GM12878 (cell line): ENCODE results near the gene FGF11. TPM values are rescaled to one million over a fixed set of nuclear protein-coding genes. Genes with fewer than 3 reads are reported as not detected.

Experiments used
- ATAC-seq: fragments of 200-7000 bp; cut with Tn5 transposase; 3 replicates; pipeline ENCODE4 v1.9.1; 2020; ENCODE audit warnings: mild to moderate bottlenecking, moderate library complexity
- BruUV-seq: library from RNA; stranded (reverse); fragments of 400-500 nt; replicated peaks from 2 replicates; lab custom pipeline; 2021; lab: Mats Ljungman, UMichigan
- CTCF ChIA-PET: fragments of 300-600 bp; sonication (Branson Sonifier 250); formaldehyde crosslinking; extraction: SDS; loops from one replicate; lab custom pipeline; 2021; ENCODE audit warnings: inconsistent platforms; lab: Yijun Ruan, JAX
- POLR2A ChIA-PET: fragments of 350-600 bp; formaldehyde crosslinking; extraction: SDS; loops from one replicate; lab custom pipeline; 2021; ENCODE audit warnings: inconsistent platforms; lab: Charles Lee
- RAD21 ChIA-PET: fragments of 300-600 bp; sonication (Branson Sonifier 250); formaldehyde crosslinking; loops from one replicate; lab custom pipeline; 2023; ENCODE audit warnings: antibody characterized with exemption; ENCODE audit not compliant: unreplicated experiment; lab: Charles Lee
- SMC1A ChIA-PET: fragments of 300-600 bp; sonication (Branson Sonifier 250); formaldehyde crosslinking; loops from one replicate; lab custom pipeline; 2023; ENCODE audit not compliant: unreplicated experiment, uncharacterized antibody; lab: Charles Lee
- DNase-seq: peaks from one replicate; pipeline ENCODE4 v3.0.0-alpha.2; 2011; ENCODE audit warnings: low read depth, low spot score
- FAIRE-seq: peaks from 3 replicates; lab custom pipeline; 2011; peaks lifted over from hg19 to GRCh38; lab: Jason Lieb, UNC
- H2AFZ ChIP-seq: 2 replicates; pipeline ENCODE4 v1.6.0; 2011; ENCODE audit warnings: low read depth, low read length, control low read depth; ENCODE audit not compliant: control insufficient read depth
- H3K27ac ChIP-seq: 2 replicates; pipeline ENCODE4 v1.5.1; 2011; ENCODE audit warnings: control low read depth; ENCODE audit not compliant: control insufficient read depth, insufficient read depth
- H3K27me3 ChIP-seq, 2 experiments: replicated peaks in 1 of 2; 2 replicates each; pipeline versions ENCODE4 v1.6.0 to v1.6.1; 2011; ENCODE audit warnings: low read length in 1 of 2; ENCODE audit not compliant: control insufficient read depth in 2 of 2, insufficient read depth in 2 of 2
- H3K36me3 ChIP-seq, 2 experiments: 2 replicates each; pipeline ENCODE4 v1.5.1; 2011; ENCODE audit warnings: low read length in 1 of 2; ENCODE audit not compliant: control insufficient read depth in 2 of 2, insufficient read depth in 2 of 2
- H3K4me1 ChIP-seq: 2 replicates; pipeline ENCODE4 v1.6.1; 2011; ENCODE audit warnings: mild to moderate bottlenecking, low read length, moderate library complexity, mixed read lengths; ENCODE audit not compliant: control insufficient read depth, insufficient read depth
- H3K4me2 ChIP-seq: 2 replicates; pipeline ENCODE4 v1.6.0; 2011; ENCODE audit warnings: control low read depth; ENCODE audit not compliant: control insufficient read depth, insufficient read depth
- H3K4me3 ChIP-seq: fragments of 200-600 bp; sonication (generic); 2 replicates; pipeline ENCODE4 v1.5.1; 2016
- H3K79me2 ChIP-seq: 2 replicates; pipeline ENCODE4 v1.6.0; 2011; ENCODE audit warnings: low read length; ENCODE audit not compliant: control insufficient read depth, insufficient read depth
- H3K9ac ChIP-seq: 2 replicates; pipeline ENCODE4 v1.8.0; 2011; ENCODE audit warnings: low read length, control low read depth, mixed read lengths; ENCODE audit not compliant: control insufficient read depth, insufficient read depth
- H3K9me3 ChIP-seq: replicated peaks from 3 replicates; pipeline ENCODE4 v1.5.1; 2011; ENCODE audit warnings: mild to moderate bottlenecking, low read length; ENCODE audit not compliant: control insufficient read depth, insufficient read depth
- H4K20me1 ChIP-seq: 2 replicates; pipeline ENCODE4 v1.6.0; 2011; ENCODE audit not compliant: control insufficient read depth, insufficient read depth
- ATF2 ChIP-seq: IDR thresholded peaks from 2 replicates; pipeline ENCODE4 v1.6.1; 2012; ENCODE audit warnings: low read length, inconsistent platforms
- EED ChIP-seq: sonication (generic); IDR thresholded peaks from 2 replicates; pipeline ENCODE4 v1.6.1; 2016; ENCODE audit warnings: antibody characterized with exemption, low read depth
- KLF5 ChIP-seq: fragments of 450-650 bp; IDR thresholded peaks from 2 replicates; pipeline ENCODE4 v1.6.1; 2014; ENCODE audit warnings: mild to moderate bottlenecking; ENCODE audit not compliant: partially characterized antibody
- NFIC ChIP-seq: IDR thresholded peaks from 2 replicates; pipeline ENCODE4 v1.6.1; 2012; ENCODE audit warnings: low read depth, mild to moderate bottlenecking, inconsistent platforms, low read length, moderate library complexity
- PAX5 ChIP-seq: IDR thresholded peaks from 2 replicates; pipeline ENCODE4 v1.6.1; 2011; ENCODE audit warnings: low read depth, low read length, borderline replicate concordance
- POU2F2 ChIP-seq: IDR thresholded peaks from 3 replicates; pipeline ENCODE4 v1.6.1; 2011; ENCODE audit warnings: low read depth, mild to moderate bottlenecking, low read length, borderline replicate concordance
- RCOR1 ChIP-seq: conservative IDR thresholded peaks from 2 replicates; pipeline ENCODE4 v1.6.1; 2012; ENCODE audit warnings: low read depth, low read length, improper control_type of control experiment
- SMAD5 ChIP-seq: IDR thresholded peaks from 2 replicates; pipeline ENCODE4 v1.6.1; 2016; ENCODE audit warnings: antibody characterized with exemption, low read depth
- STAT3 ChIP-seq: IDR thresholded peaks from 2 replicates; pipeline ENCODE4 v1.6.1; 2011; ENCODE audit warnings: low read depth, low read length, improper control_type of control experiment
- TCF3 ChIP-seq: IDR thresholded peaks from 2 replicates; pipeline ENCODE4 v1.6.1; 2012; ENCODE audit warnings: low read depth, mild to moderate bottlenecking, low read length, borderline replicate concordance; ENCODE audit not compliant: insufficient read depth
- ZBTB33 ChIP-seq: fragments of 450-650 bp; IDR thresholded peaks from 2 replicates; pipeline ENCODE4 v1.6.1; 2017; ENCODE audit warnings: mild to moderate bottlenecking
- ZNF274 ChIP-seq: IDR thresholded peaks from one replicate; pipeline ENCODE4 v1.8.0; 2011; ENCODE audit not compliant: insufficient read length, insufficient read depth
- WGBS: methylation state at CpG from one replicate; pipeline ENCODE4 v1.1.6; 2016; ENCODE audit warnings: low lambda C conversion rate; ENCODE audit not compliant: insufficient replicate concordance, insufficient coverage; ENCODE audit errors: missing lambda C conversion rate; 5-methylcytosine and 5-hydroxymethylcytosine counted together
- in situ Hi-C: fragments of 300-500 bp; cut with MboI; formaldehyde crosslinking; loops from 9 replicates; pipeline ENCODE4 v1.14.3; 2018; ENCODE audit warnings: mixed read lengths
- intact Hi-C: fragments of 100-400 bp; cut with micrococcal nuclease; formaldehyde crosslinking; loops from one replicate; pipeline ENCODE4 v1.14.2; 2022; ENCODE audit not compliant: unreplicated experiment
- polyA plus RNA-seq, 11 experiments: library from polyadenylated mRNA; depleted of rRNA in 4 of 11; unstranded in 6 of 11; stranded (reverse) in 5 of 11; fragments of >200 nt; fragmentation: Nextera tagmentation in 4 of 11; fragmentation: Illumina TruSeq in 1 of 11; extraction: Ambion mirVana in 4 of 11; extraction: Trizol in 1 of 11; gene quantifications; 1 replicate in 1 of 11; 2 replicates in 10 of 11; pipeline versions ENCODE4 v1.2.1 to v1.2.3, GENCODE V29; 2011 to 2016; ENCODE audit warnings: inconsistent platforms in 2 of 11, missing spikeins in 2 of 11, low read depth in 1 of 11
- total RNA-seq, 4 experiments: library from RNA; depleted of rRNA in 3 of 4; stranded (reverse); fragments of >200 nt in 3 of 4; fragmentation: Illumina TruSeq in 1 of 4; extraction: Trizol in 1 of 4; gene quantifications; 2 replicates each; pipeline versions ENCODE4 v1.2.1 to v1.2.3, GENCODE V29; 2013 to 2021
- TF ChIP-seq, protein P1 (sequence below): fragments of 450-650 bp; IDR thresholded peaks from 2 replicates; pipeline ENCODE4 v1.6.1; 2017; ENCODE audit warnings: mild to moderate bottlenecking, moderate library complexity
- TF ChIP-seq, protein P2 (sequence below): fragments of 450-650 bp; IDR thresholded peaks from 2 replicates; pipeline ENCODE4 v1.6.1; 2014; ENCODE audit warnings: mild to moderate bottlenecking

FGF11 gene
- total and polyA plus RNA-seq, 10 of the 15 experiments (the other 5 are each of a cell fraction or from before 2014, with no cell fraction given): 0.69 to 21.1 (median 2.6) TPM

GRCh38 chr17:7413346-7413985 lies 25.8 kb upstream of the FGF11 start (continued):
- TF ChIP-seq ZBTB33 (no peak), SMAD5 (no peak)

GRCh38 chr17:7414837-7415236 lies 24.5 kb upstream of the FGF11 start:
- Histone ChIP-seq H3K4me3 (no peak overlapping the region), H2AFZ (no peak overlapping the region), H3K27ac (no peak overlapping the region), H3K4me2 (no peak overlapping the region), H3K9me3 (no peaks in the 10 kb centered on the region), H3K4me1 (no peaks in the 10 kb centered on the region), H3K36me3 (no peaks in the 10 kb centered on the region), H4K20me1 (no peaks in the 10 kb centered on the region), H3K27me3 (no peaks in the 10 kb centered on the region; a peak in 2 of 4 replicates), H3K9ac (no peak overlapping the region), H3K79me2 (no peaks in the 10 kb centered on the region)
- ATAC-seq (no peak), FAIRE-seq (no peak), DNase-seq (no peak)
- ChIA-PET SMC1A (no interaction called here), RAD21 (no interaction called here), CTCF (no interaction called here), POLR2A (no interaction called here)
- intact Hi-C loops: no loop called here
- no TSS peak for BruUV-seq
- TF ChIP-seq NFIC: no peak
- TF ChIP-seq, protein P1, sequence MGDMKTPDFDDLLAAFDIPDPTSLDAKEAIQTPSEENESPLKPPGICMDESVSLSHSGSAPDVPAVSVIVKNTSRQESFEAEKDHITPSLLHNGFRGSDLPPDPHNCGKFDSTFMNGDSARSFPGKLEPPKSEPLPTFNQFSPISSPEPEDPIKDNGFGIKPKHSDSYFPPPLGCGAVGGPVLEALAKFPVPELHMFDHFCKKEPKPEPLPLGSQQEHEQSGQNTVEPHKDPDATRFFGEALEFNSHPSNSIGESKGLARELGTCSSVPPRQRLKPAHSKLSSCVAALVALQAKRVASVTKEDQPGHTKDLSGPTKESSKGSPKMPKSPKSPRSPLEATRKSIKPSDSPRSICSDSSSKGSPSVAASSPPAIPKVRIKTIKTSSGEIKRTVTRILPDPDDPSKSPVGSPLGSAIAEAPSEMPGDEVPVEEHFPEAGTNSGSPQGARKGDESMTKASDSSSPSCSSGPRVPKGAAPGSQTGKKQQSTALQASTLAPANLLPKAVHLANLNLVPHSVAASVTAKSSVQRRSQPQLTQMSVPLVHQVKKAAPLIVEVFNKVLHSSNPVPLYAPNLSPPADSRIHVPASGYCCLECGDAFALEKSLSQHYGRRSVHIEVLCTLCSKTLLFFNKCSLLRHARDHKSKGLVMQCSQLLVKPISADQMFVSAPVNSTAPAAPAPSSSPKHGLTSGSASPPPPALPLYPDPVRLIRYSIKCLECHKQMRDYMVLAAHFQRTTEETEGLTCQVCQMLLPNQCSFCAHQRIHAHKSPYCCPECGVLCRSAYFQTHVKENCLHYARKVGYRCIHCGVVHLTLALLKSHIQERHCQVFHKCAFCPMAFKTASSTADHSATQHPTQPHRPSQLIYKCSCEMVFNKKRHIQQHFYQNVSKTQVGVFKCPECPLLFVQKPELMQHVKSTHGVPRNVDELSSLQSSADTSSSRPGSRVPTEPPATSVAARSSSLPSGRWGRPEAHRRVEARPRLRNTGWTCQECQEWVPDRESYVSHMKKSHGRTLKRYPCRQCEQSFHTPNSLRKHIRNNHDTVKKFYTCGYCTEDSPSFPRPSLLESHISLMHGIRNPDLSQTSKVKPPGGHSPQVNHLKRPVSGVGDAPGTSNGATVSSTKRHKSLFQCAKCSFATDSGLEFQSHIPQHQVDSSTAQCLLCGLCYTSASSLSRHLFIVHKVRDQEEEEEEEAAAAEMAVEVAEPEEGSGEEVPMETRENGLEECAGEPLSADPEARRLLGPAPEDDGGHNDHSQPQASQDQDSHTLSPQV: no peak
- no peak for TF ChIP-seq RCOR1
- TF ChIP-seq EED: no peak
- TF ChIP-seq, protein P2, sequence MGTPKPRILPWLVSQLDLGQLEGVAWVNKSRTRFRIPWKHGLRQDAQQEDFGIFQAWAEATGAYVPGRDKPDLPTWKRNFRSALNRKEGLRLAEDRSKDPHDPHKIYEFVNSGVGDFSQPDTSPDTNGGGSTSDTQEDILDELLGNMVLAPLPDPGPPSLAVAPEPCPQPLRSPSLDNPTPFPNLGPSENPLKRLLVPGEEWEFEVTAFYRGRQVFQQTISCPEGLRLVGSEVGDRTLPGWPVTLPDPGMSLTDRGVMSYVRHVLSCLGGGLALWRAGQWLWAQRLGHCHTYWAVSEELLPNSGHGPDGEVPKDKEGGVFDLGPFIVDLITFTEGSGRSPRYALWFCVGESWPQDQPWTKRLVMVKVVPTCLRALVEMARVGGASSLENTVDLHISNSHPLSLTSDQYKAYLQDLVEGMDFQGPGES: no peak
- TF ChIP-seq POU2F2: no peak
- TF ChIP-seq TCF3: no peak
- TF ChIP-seq ATF2: no peak
- no peak for TF ChIP-seq STAT3
- no peak for TF ChIP-seq KLF5
- TF ChIP-seq ZNF274: no peak
- no peak for TF ChIP-seq PAX5
- WGBS: 72% methylated on average over 14 of the region's 14 CpGs
- in situ Hi-C loops: no loop called here
